Activated T-helper 17 cell treated with anti-CD3 and anti-CD28 coated beads, Interleukin-2, amount 50 U/mL, for 72 hours (primary cell): Measurements from ENCODE around the gene MILR1. TPM values are rescaled to one million over a fixed set of nuclear protein-coding genes. Genes with fewer than 3 reads are reported as not detected.

Experiments used
- ATAC-seq: fragments of 150-1000 bp; cut with Tn5 transposase; replicated peaks from 2 replicates; pipeline ENCODE4 v1.10.0; 2021; ENCODE audit warnings: mild to moderate bottlenecking, moderate library complexity
- H3K27ac Mint-ChIP-seq: one replicate; pipeline ENCODE4 v1.8.0; 2022; ENCODE audit warnings: mixed read lengths
- H3K27me3 Mint-ChIP-seq: one replicate; pipeline ENCODE4 v1.8.0; 2022; ENCODE audit warnings: mixed read lengths
- H3K36me3 Mint-ChIP-seq: one replicate; pipeline ENCODE4 v1.8.0; 2022; ENCODE audit warnings: low read depth, mild to moderate bottlenecking, mixed read lengths
- H3K4me1 Mint-ChIP-seq: one replicate; pipeline ENCODE4 v1.8.0; 2022; ENCODE audit warnings: mixed read lengths
- H3K4me3 Mint-ChIP-seq: one replicate; pipeline ENCODE4 v1.8.0; 2022; ENCODE audit warnings: mild to moderate bottlenecking, mixed read lengths
- H3K9me3 Mint-ChIP-seq: one replicate; pipeline ENCODE4 v1.8.0; 2022; ENCODE audit warnings: mixed read lengths
- total RNA-seq, 2 donors: library from RNA; stranded (reverse); gene quantifications; one replicate each; pipeline ENCODE4 v1.2.3, GENCODE V29; 2022

Gene MILR1
- total RNA-seq, 2 donors from 2014 or later, result not detected

GRCh38 chr17:64506576-64507412, 57.9 kb downstream of the MILR1 start, which contains the start of gene CEP95:
CEP95 (plus strand) TSS chr17:64506977; CDS start chr17:64507098, 121 bp downstream.
- Mint-ChIP-seq H3K27ac (peak within 1 kb of the TSS; percentile 100), H3K4me1 (peaks cover 44% of the 10 kb centered on the region), H3K36me3 (peaks cover 99% of the 10 kb centered on the region), H3K9me3 (no peaks in the 10 kb centered on the region), H3K4me3 (peak within 1 kb of the TSS; percentile 98), H3K27me3 (no peaks in the 10 kb centered on the region)
- peak; percentile 63 for ATAC-seq

DNA sequence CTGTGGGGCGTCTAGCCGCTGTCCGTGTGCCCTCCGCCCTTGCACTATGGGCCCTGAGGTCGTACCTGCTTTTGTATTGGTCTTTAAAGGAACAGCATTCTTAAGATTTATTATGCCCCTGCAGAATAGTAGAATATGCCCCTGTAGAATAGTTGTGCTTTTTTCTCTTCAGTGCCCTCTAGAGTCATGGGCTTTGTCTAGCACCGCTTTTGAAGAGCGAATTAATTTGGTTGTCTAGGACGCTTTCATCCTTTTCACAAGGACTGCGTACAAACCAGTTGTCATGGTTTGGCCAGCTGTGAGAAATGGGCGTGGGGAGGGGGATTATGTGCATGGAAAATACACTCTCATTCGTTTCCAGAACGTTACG, 58.5 kb downstream of the MILR1 start:
- peak overlapping the region; percentile 98 for H3K4me3 Mint-ChIP-seq
- peak; percentile 11 for ATAC-seq
- H3K27me3 Mint-ChIP-seq, result no peaks in the 10 kb centered on the region
- H3K36me3 Mint-ChIP-seq, result peaks cover 99% of the 10 kb centered on the region
- peak overlapping the region; percentile 100 for H3K27ac Mint-ChIP-seq
- peaks cover 39% of the 10 kb centered on the region for H3K4me1 Mint-ChIP-seq
- H3K9me3 Mint-ChIP-seq, result no peaks in the 10 kb centered on the region

- Mint-ChIP-seq H3K4me1 (peaks cover 29% of the 10 kb centered on the region), H3K27me3 (no peaks in the 10 kb centered on the region), H3K9me3 (no peaks in the 10 kb centered on the region), H3K27ac (peak overlapping the region; percentile 100), H3K36me3 (peaks cover 99% of the 10 kb centered on the region), H3K4me3 (peak overlapping the region; percentile 98)
- ATAC-seq, result no peak
These were observed 59.8 kb downstream of the MILR1 start for GRCh38 chr17:64508683-64509082.

DNA sequence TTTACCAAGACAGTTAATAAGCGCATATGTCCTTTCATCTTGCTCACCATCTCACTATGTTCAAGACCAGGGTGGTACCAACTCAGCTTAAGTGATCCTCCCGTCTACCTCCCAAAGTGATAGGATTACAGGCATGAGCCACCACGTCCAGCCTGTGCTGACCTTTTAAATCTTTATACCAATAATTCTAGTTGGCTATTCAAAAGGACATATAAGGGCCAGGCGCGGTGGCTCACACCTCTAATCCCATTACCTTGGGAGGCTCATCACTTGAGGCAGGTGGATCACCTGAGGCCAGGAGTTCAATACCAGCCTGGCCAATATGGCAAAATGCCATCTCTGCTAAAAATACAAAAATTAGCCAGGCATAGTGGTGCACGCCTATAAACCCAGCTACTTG, 60.3 kb downstream of the MILR1 start:
- Mint-ChIP-seq H3K27me3 (no peaks in the 10 kb centered on the region), H3K36me3 (peaks cover 99% of the 10 kb centered on the region), H3K27ac (peak overlapping the region; percentile 21), H3K4me1 (peaks cover 24% of the 10 kb centered on the region), H3K4me3 (peak overlapping the region; percentile 98), H3K9me3 (no peaks in the 10 kb centered on the region)
- no peak for ATAC-seq

GRCh38 chr17:64515419-64515818, 66.5 kb downstream of the MILR1 start:
- no peak overlapping the region for H3K4me3 Mint-ChIP-seq
- H3K4me1 Mint-ChIP-seq, result peaks cover 15% of the 10 kb centered on the region
- peak overlapping the region; percentile 12 for H3K27ac Mint-ChIP-seq
- no peaks in the 10 kb centered on the region for H3K27me3 Mint-ChIP-seq
- no peak for ATAC-seq
- H3K9me3 Mint-ChIP-seq, result no peaks in the 10 kb centered on the region
- peaks cover 100% of the 10 kb centered on the region for H3K36me3 Mint-ChIP-seq

GRCh38 chr17:64515829-64516228, 66.9 kb downstream of the MILR1 start:
- Mint-ChIP-seq H3K27me3 (no peaks in the 10 kb centered on the region), H3K36me3 (peaks cover 100% of the 10 kb centered on the region), H3K4me3 (no peak overlapping the region), H3K4me1 (peaks cover 15% of the 10 kb centered on the region), H3K9me3 (no peaks in the 10 kb centered on the region), H3K27ac (peak overlapping the region; percentile 12)
- no peak for ATAC-seq

Other genes with a start within 250 kb of the MILR1 start
- 10 to 100 TPM in 1 of 2 donors, 1 to 10 TPM in 1; 9.4 to 14.9 TPM for gene TEX2, start 185.9 kb upstream of the MILR1 start, total RNA-seq
- under 1 TPM; 0.09 to 0.19 TPM for gene PECAM1, start 58.3 kb upstream of the MILR1 start, total RNA-seq
- 10 to 100 TPM; 38.8 to 40.9 TPM for gene POLG2, start 47.9 kb downstream of the MILR1 start, total RNA-seq
- gene DDX5, start 57.2 kb downstream of the MILR1 start, total RNA-seq, result 100 to 1,000 TPM; 485 to 742 TPM
- 10 to 100 TPM; 45.3 to 63.4 TPM for gene CEP95, start 57.9 kb downstream of the MILR1 start, total RNA-seq
- 10 to 100 TPM; 13.4 to 14.2 TPM for gene SMURF2, start 213.2 kb downstream of the MILR1 start, total RNA-seq